NCI-H2196 (cell line): ENCODE measurements around the gene MIPEP.
"Not testable (repeated sequence)": the region's sequence is repeated elsewhere in the genome, so short reads cannot be mapped to it uniquely, and the experiment has no call there.

ENCODE experiments used
- DNase-seq: peaks from one replicate; lab custom pipeline; 2025; ENCODE audit not compliant: unreplicated experiment; lab: John Stamatoyannopoulos, UW

The MIPEP gene

DNA sequence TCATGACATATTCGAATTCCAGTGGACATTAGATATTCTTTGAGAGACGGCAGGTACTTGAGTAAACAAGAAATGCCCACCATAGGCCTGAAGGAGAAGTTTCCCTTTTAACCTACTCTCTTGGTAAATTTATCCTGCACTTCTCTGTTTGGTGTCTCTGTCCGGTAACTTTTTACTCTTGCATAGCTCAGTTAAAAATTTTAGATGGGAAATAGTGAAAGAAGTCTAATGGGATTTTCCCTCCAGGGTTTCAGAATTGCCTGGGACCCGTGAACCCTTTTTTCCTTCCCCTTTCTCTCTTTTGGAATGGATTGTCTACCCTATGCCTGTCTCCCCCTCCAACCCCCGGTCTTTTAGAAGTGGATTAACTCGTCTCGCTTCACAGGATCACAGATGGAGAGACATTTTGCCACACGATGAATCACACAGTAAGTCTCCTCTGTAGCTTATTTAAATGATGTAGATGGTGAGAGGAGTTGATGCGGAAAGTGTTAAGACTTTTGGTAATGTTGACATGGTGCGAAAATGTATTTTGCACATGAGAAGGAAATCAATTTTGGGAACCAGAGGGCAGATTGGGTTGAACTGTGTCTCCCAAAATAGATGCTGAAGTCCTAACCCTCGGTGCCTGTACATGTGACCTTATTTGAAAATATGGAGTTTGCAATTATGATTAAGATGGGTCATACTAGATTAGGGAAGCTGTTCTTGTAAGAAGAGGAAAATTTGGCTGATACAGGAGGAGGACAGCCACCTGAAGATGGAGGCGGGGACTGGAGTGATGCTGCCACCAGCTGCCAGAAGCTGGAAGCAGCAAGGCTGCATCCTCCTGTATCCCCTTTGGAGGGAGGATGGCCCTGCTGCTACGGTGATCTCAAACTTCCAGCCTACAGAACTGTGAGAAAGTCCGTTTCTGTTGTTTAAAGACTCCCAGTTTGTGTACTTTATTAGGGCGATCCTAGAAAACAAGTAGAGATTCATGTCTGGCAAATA is 711 bp upstream of the MIPEP start:
- DNase-seq, result no peak

DNA sequence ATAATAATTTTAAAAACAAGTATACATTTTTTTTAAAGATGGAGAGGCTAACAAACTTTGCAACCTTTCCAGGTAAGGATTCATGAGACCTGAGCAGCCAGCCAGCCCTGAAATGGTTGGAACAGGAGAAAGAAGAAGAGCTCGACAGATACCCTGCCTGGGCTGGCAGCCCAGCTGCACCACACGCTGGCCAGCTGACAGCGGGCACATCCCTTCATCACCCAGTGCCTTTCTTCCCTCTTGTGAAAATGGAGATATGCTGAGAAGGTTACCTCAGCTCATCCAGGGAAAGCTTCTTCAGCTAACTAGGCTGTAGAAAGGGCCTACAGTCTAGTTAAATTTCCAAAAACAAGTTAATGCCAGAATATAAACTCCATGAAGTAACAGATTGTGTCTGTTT is 4.8 kb downstream of the MIPEP start:
- not testable (repeated sequence) for DNase-seq

DNA sequence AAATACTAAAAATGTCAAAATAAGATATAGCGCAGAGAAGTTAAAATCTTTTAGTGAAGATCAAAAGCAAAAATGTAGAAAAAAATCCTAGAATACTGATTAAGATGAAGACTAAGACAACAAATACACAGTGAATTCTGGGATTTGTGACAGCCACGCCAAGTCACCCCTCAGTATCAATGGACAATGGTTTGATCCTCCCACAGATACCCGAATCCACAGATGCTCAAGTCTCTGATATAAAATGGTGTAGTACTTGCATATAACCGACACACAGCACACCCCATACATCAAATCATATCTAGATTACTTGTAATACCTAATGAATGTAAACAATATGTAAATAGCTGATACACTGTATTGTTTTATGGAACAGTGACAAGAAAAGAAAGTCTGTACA is 5.9 kb downstream of the MIPEP start:
- DNase-seq, result no peak

DNA sequence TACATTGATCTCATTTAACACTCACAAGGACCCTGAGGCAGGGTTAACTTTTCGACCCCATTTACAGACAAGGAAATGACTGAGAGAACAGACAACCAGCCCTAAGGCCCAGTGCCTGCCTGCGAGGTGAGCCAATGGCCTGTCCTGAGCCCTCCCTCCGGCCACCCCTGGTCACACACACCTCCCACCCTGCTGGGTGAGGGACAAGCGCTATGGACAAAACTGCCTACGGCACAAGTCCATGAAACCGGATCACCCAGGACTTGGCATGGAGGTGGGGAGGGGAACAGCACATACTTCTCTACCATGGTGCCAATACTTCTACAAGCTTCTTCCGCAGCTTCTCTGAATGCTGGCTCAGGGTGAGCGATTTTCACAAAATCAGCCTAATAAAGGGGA is 7.8 kb downstream of the MIPEP start:
- not testable (repeated sequence) for DNase-seq

DNA sequence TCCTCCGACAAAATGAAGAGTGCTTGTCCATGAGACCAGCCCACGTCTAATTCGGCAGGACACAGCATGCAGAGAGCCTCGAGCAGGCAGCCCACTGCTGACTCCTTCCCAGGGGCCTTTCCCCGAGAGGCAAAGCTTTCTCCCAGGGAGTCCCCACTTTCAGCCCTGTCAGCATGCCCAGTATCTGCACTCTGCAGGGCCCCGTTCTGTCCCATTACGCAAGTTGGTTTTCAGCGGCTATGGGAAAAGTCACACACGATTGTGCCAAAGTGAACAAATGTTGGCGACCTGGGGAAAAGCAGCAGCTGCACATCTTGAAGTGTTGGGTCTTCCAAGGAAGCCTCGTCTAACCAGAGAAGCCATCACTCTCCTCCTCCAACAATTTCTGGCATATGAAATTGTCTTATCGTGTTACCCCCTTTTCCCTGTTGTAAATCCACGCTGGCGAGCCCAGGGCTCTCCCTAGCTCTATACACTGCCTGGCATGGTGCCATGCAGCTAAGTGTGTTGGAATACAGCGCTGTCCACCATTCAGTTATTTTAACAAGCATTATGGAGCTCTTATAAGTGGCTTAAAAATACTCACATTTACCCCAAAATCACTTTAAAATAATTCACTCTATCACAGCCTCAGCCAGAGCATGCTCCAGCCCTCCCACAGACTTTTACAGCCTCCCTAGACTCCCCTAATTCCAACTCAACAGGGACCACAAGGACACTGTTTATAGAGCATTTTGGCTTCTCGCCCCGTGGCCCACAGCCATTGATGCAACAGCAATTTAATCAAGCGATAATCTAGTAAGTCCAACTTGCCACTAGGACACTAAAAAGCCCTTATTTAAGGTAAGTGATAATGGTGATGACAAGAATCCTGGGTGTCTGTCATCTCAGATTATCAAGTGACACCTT is 8.5 kb downstream of the MIPEP start:
- DNase-seq, result not testable (repeated sequence)

DNA sequence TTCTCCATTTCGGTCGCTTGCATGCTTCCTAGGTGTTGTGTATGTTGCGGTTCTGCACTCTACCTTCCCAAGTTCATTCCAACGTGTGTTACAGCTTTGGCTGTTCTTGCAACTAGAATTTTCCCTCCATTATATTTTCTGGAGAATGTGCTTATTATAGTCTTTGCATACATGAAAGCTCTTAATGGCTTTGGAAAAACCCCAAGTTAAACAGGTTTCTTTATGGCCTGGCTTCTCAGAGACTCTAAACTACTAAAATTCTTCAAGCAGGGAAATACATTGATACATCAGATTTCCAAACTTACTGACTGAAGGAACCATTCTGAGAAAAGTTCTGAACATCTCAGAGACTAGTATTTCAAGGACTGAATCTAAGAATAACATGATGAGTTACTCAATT is 11.9 kb downstream of the MIPEP start:
- DNase-seq, result no peak

DNA sequence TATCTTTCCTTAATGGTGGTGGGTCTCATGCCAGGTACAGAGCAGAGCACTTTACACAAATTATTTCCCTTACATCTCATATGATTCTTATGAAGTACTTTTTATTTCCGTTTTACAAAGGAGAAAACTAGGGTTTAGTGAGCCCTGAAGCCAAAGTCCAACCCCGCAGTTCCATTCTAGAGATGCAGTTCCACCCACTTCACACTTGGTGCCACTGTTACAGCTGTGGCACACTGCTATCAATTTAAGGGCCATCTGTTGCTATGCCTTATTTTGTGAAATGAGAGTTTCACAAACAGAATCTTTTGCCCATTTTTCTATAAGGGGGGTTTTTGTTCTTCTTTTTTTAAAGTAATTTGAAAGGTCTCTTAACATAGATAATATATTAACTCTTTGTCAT is 12.9 kb downstream of the MIPEP start:
- no peak for DNase-seq

DNA sequence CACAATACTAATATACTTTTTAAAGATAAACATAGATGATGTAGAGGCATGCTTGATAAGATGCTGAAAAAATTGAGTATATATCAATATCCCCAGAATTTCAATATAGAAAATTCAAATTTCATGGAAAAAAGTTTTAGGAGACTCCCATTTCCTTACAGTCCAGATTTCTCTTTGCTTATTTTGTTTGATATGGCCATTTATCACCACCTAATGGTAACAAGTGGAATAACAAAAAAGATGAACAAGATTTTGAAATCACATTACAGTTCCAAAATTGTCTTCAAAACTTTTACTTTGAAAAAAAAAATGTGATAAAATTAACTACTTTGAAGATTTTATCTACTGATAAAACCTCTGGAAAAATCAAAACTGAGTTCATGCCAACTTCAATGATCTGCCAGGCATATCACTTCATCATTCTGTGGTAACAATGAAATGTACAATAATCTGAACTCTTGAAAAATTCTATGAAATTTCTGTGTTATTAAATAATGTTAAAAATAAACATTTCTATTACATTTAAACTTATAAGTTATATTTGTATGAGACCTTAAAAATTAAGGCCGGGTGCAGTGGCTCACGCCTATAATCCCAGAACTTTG is 17.5 kb downstream of the MIPEP start:
- no peak for DNase-seq

DNA sequence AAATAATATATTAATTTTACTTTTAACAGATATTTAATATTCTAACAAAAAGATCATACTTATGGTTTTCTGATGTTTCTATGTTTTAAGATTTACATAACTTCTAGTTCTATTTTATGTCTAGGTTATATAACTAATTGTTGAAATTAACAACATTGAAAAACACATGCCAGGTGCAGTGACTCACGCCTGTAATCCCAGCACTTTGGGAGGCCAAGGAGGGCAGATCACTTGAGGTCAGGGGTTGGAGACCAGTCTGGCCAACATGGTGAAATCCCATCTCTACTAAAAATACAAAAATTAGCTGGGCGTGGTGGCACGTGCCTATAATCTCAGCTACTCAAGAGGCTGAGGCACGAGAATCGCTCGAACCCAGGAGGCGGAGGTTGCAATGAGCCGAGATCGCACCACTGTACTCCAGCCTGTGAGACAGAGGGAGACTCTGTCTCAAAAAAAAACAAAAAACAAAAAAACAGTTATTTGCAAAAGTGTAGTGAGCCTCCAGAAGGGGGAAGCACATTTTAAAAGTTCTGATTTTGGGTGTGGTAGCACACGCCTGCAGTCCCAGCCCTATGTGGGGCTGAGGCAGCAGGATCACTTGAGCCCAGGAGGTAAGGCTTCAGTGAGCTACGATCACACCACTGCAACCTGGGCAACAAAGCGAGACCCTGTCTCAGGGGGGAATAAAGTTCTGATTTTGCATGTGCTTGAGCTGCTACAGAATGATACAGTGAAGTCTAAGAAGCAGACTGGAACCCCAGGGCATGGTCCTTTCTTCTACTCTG is 18.7 kb downstream of the MIPEP start:
- no peak for DNase-seq

DNA sequence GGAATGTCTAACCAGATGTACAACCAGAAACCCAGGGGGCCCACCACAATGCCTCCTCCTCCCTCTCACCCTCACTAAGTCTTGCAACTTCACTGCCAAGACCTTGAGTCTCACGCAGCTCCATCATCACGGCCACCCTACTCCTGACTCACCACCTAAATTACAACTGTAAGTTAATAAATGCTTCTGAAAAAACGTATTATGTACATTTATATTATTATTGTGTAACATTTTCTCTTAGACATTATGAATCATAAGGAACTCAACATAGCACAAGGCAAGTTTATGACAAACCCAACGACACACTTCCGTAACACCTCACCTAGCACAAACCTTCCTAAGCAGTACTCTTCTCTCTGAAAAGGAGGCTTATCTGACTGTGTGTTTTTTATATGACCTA is 20.7 kb downstream of the MIPEP start:
- DNase-seq, result no peak

DNA sequence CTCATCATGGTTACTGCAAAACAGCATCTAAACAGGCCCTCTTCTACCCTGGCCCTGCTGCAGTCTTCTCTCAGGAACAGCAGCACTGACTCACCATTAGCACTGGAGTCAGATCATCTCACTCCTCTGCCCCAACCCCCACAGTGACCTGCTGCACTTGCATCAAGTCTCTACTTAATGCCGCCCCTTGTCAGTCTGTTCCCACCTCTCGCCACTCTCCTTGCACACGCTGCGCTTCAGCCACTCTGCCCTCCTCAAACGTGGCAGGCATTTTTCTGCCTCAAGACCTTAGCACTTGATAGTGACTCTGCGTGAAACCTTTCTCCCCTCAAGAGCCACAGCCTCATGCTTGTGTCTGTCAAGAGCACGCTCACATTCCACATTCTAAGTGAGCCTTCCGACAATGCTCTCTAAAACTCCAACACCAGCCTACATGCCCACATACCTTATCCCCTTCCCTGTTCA is 22.1 kb downstream of the MIPEP start:
- no peak for DNase-seq

DNA sequence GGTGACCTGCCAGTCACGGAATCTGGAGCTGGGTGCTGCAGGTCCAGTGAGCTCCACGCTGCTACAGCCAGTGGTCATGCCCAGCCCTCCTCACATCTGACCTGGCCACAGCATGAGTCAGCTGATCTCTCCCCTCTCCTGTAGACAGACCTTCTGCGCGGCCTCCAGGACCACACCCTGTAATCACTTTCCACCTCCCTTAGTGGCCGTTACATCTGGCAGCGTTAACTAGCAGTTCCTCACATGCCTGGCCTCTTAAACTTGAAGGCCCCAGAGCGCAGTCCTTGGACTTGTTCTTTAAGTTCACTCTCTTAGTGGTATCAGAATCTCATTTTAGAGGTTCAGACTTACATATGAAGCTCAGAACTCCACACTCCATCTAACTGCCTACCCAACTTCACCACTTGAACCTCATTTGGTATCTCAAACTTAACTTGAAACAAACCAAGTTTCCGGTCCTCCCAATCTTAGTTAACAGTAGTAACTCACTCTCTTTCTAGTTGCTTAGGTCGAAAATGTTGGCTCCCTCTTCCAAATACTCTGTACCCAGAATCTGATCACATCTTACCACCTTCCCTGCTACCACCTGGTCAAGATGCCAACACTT is 22.7 kb downstream of the MIPEP start:
- DNase-seq, result no peak

DNA sequence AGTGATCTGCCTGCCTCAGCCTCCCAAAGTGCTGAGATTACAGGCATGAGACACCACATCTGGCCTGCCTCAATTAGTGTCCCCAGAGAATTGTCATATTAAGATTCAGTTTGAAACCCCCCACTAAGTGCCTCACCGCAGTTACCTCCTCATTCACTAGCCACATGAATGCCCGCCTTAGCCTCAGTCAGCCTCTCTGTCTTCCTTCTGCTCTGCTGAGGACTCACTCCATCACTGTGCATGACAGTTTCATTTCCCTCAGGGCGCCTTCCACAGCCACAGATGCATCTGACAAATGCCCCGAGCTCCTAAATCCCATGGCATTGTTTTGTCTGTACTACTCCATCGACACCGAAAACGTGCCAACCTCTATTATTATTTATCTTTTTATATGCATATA is 23.3 kb downstream of the MIPEP start:
- no peak for DNase-seq

DNA sequence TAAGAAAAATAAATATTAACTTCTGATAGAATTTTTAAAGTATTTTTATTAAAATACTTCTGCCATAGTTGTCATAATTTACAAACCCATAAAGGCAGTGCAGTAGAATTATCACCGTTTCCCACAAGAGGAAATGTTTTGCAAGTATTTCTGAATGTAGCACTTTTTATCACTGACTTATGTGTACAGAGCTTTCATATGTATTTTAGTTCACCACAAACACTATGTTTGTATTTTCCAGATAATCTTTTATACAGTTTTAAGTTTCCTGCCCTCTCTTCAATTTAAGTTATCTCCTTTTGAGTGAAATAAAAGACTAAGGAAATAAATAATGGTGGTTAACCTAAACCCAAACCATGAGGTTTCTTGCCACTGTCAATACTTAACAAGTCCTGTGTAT is 24.2 kb downstream of the MIPEP start:
- no peak for DNase-seq

DNA sequence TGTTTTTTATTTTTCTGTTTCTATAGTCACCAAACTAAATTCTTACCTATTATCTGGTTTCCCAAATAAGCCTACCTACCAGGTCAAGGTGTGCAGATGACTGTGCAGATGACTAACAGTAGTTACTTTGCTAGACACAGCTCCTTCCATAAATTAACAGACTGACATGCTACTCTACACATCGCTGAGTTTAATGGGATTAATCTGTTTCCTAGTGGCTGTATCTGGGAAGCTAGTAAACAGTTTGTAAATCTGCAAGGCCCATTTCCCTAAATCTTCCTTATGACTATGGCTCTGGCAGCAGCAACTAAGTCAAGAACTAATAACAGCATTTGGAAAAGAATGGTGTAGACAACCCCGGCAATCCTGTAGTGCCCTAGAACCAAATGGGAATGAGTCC is 27.9 kb downstream of the MIPEP start:
- no peak for DNase-seq

DNA sequence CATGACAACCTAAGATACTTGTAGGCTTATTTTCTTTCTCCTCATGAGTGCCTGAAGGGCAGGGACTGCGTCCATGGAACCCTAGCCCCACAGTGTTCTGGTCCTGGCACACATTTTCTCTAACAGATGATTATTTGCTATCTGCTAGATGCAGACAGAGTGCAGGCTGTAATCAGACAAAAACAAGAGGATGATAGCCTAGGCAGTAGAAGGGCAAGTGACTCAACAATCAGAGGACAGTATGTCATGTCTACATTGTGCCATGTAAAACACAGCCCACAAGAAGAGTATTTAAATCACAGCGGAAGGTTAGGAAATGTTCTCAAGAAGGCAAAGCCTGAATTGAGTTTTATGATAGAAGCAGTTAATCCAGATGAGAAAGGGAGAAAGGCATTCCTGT is 29.3 kb downstream of the MIPEP start:
- DNase-seq, result no peak

DNA sequence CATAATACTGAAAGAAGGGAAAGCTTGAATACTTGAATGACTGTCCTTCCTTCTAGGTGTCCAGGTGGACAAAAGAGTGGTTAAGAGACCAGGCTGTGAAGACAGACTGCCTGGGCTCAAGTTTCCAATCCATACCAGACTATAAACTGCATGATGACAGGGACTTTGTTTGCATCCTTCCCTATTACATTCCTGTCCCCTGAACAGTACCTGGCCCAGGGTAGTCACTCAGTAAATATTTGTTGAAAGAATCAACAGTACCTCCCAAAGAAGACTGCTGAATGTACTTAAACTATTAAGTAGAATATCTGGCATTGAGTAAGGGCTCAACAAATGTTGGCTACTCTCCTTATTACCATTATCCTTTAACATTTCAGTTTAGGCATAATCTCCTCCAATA is 29.7 kb downstream of the MIPEP start:
- no peak for DNase-seq

DNA sequence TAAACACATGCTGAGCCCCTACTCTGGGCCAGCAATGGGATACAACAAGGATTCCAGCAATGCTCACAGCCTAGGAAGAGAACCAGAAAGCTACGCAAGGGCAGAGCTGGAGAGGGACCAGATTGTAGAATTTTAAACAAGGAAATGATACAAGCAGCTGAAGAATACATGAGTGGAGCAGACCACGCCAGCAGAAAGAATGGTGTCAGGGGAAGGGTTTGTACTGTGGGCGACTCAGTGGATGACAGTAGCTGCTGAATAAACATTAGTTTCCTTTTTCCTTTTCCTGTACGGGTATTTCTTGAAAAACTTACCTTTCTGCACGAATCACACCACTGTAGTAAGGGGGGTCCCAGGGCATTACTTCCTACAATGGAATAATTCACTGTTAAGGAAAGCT is 30.7 kb downstream of the MIPEP start:
- no peak for DNase-seq

DNA sequence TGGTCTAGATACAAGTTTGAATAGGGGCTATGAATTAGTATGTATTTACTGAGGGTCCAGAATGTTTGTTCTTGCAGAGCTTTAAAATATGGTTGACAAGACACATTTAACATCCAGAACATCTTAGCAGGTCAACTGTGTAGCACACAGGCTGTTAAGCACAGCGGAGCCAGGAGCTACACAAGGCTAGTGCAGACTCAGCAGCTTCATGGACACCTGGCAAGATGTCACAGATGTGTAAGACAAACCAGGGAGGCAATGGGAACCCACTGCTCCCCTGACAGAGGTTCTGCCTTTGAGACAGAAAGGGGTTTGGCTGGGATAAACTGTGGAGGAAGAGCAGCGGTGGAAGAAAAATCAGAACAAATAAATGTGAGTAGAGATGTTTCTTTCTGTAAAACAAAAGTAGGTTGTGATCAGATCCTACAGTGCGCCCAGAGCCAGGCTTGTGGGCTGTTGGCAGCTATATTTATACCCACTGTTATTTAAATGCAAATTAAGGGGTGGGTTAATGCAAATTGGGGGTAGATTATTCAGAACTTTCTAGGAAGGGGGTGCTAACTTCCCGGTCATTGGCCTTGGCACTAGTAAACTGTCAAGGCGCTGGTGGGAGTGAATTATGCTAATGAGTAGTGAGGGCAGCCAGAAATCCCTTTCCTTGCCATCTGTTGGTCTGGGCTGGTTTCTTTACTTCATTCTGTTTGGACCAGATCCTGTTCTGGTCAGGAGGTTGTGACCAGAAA is 33.0 kb downstream of the MIPEP start:
- no peak for DNase-seq
